ENCODE measurements around the gene HLF.

The HLF gene

GRCh38 chr17:55281649-55282378 is 17.1 kb downstream of the HLF start:
- TF ChIP-seq CTCF (conservative IDR thresholded peaks at IDR 0.05; ENCODE audit: low read depth, low read length) = no peak
- DNase-seq (ENCODE audit: low read depth) = no peak

GRCh38 chr17:55282379-55282702 is 17.6 kb downstream of the HLF start:
- TF ChIP-seq CTCF (conservative IDR thresholded peaks at IDR 0.05; ENCODE audit: low read depth, low read length) = no peak
- no peak for DNase-seq (ENCODE audit: low read depth)
- H3K4me3 ChIP-seq (ENCODE audit: low read length) = no peak overlapping the region

More at GRCh38 chr17:55281649-55282378, 17.1 kb downstream of the HLF start:
- H3K4me3 ChIP-seq (ENCODE audit: low read length) = no peak overlapping the region

DNA sequence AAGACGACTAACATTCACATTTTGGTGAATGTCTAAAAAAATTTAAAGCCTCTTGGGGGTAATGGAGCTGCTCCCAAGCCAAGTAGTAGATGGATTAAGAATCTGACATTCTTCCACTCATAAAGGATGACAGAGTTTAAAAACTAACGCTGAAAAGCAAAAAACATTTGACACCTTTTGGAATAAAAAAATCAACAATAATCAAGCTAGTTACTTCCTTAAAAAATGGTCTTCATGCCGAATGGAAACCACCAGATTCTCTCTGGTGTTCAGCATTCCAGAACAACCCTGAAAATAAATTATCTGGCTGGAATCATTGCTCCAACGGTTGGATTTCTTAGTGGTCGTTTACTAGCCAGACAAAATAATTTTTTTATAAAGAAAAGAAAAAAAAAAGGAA is 18.0 kb downstream of the HLF start:
- no peak overlapping the region for H3K4me3 ChIP-seq (ENCODE audit: low read length)
- no peak for DNase-seq (ENCODE audit: low read depth)
- TF ChIP-seq CTCF (conservative IDR thresholded peaks at IDR 0.05; ENCODE audit: low read depth, low read length) = no peak

- no peak for TF ChIP-seq CTCF (conservative IDR thresholded peaks at IDR 0.05; ENCODE audit: low read depth, low read length)
- no peak overlapping the region for H3K4me3 ChIP-seq (ENCODE audit: low read length)
- no peak for DNase-seq (ENCODE audit: low read depth)
Measured at GRCh38 chr17:55283256-55283965, 18.7 kb downstream of the HLF start.

- TF ChIP-seq CTCF (conservative IDR thresholded peaks at IDR 0.05; ENCODE audit: low read depth, low read length) = no peak
- DNase-seq (ENCODE audit: low read depth) = no peak
- no peak overlapping the region for H3K4me3 ChIP-seq (ENCODE audit: low read length)
Measured at GRCh38 chr17:55284001-55284884, 19.5 kb downstream of the HLF start.

GRCh38 chr17:55284944-55285339 is 20.2 kb downstream of the HLF start:
- DNase-seq (ENCODE audit: low read depth) = no peak
- no peak for TF ChIP-seq CTCF (conservative IDR thresholded peaks at IDR 0.05; ENCODE audit: low read depth, low read length)
- no peak overlapping the region for H3K4me3 ChIP-seq (ENCODE audit: low read length)

All from retinal pigment epithelial cell (primary cell).